ENCODE data around the gene HS1BP3.

Gene HS1BP3

GRCh38 chr2:20692081-20692480 lies 41.2 kb upstream of the HS1BP3 start:
- no peak for TF ChIP-seq NFIC (IDR thresholded peaks at IDR 0.05)
- no peak for TF ChIP-seq REST (IDR thresholded peaks at IDR 0.05; ENCODE audit: low read depth)
- TF ChIP-seq TCF12 (IDR thresholded peaks at IDR 0.05; ENCODE audit: low read depth): no peak
- TF ChIP-seq MAX (IDR thresholded peaks at IDR 0.05): no peak
- no peak for TF ChIP-seq CEBPB (IDR thresholded peaks at IDR 0.05)
- TF ChIP-seq YY1 (IDR thresholded peaks at IDR 0.05; ENCODE audit: low read depth): no peak
- no peak for TF ChIP-seq EGR1 (IDR thresholded peaks at IDR 0.05)
- no peak for TF ChIP-seq TEAD4 (IDR thresholded peaks at IDR 0.05)
- no peak for TF ChIP-seq USF1 (IDR thresholded peaks at IDR 0.05)
- TF ChIP-seq ZBTB7A (IDR thresholded peaks at IDR 0.05; ENCODE audit: low read depth): no peak
- no peak for TF ChIP-seq TAF1 (IDR thresholded peaks at IDR 0.05; ENCODE audit: low read depth)
- no peak for TF ChIP-seq EP300 (IDR thresholded peaks at IDR 0.05; ENCODE audit: borderline replicate concordance)
- no peak for TF ChIP-seq RAD21 (IDR thresholded peaks at IDR 0.05; ENCODE audit: low read depth)
- TF ChIP-seq FOXM1 (IDR thresholded peaks at IDR 0.05; ENCODE audit: borderline replicate concordance, low read depth): no peak
- no peak for TF ChIP-seq CREB1 (IDR thresholded peaks at IDR 0.05; ENCODE audit: low read depth)

- TF ChIP-seq YY1 (IDR thresholded peaks at IDR 0.05; ENCODE audit: low read depth) (no peak), RAD21 (IDR thresholded peaks at IDR 0.05; ENCODE audit: low read depth) (no peak), EGR1 (IDR thresholded peaks at IDR 0.05) (no peak), TCF12 (IDR thresholded peaks at IDR 0.05; ENCODE audit: low read depth) (no peak), TEAD4 (IDR thresholded peaks at IDR 0.05) (no peak), NFIC (IDR thresholded peaks at IDR 0.05) (no peak), ZBTB7A (IDR thresholded peaks at IDR 0.05; ENCODE audit: low read depth) (no peak), REST (IDR thresholded peaks at IDR 0.05; ENCODE audit: low read depth) (no peak), USF1 (IDR thresholded peaks at IDR 0.05) (no peak), TAF1 (IDR thresholded peaks at IDR 0.05; ENCODE audit: low read depth) (no peak), FOXM1 (IDR thresholded peaks at IDR 0.05; ENCODE audit: borderline replicate concordance, low read depth) (no peak), MAX (IDR thresholded peaks at IDR 0.05) (no peak), CEBPB (IDR thresholded peaks at IDR 0.05) (no peak), CREB1 (IDR thresholded peaks at IDR 0.05; ENCODE audit: low read depth) (no peak), EP300 (IDR thresholded peaks at IDR 0.05; ENCODE audit: borderline replicate concordance) (no peak)
Measured at GRCh38 chr2:20691076-20691734, 40.3 kb upstream of the HS1BP3 start.

- TF ChIP-seq TEAD4 (IDR thresholded peaks at IDR 0.05) (no peak), USF1 (IDR thresholded peaks at IDR 0.05) (no peak), YY1 (IDR thresholded peaks at IDR 0.05; ENCODE audit: low read depth) (no peak), REST (IDR thresholded peaks at IDR 0.05; ENCODE audit: low read depth) (no peak)
Measured at GRCh38 chr2:20689428-20690264, 38.7 kb upstream of the HS1BP3 start.
